HepG2 (cell line): ENCODE measurements around the gene RAD51AP1. TPM values are rescaled to one million over a fixed set of nuclear protein-coding genes. Genes with fewer than 3 reads are reported as not detected.

Source experiments
- ATAC-seq: fragments of 200-7000 bp; cut with Tn5 transposase; 3 replicates; pipeline ENCODE4 v1.9.1; 2020; ENCODE audit warnings: mild to moderate bottlenecking, moderate library complexity
- BruUV-seq: library from RNA; stranded (reverse); fragments of 400-500 nt; replicated peaks from 2 replicates; lab custom pipeline; 2021; lab: Mats Ljungman, UMichigan
- CTCF ChIA-PET: fragments of 300-600 bp; formaldehyde crosslinking; extraction: SDS; loops from one replicate; lab custom pipeline; 2021; ENCODE audit warnings: low total read pairs, inconsistent platforms, low intra/inter-chr PET ratio; lab: Yijun Ruan, JAX
- POLR2A ChIA-PET: fragments of 350-600 bp; sonication (Branson Sonifier 250); formaldehyde crosslinking; loops from one replicate; lab custom pipeline; 2020; ENCODE audit warnings: antibody characterized with exemption, inconsistent platforms; lab: Yijun Ruan, JAX
- DNase-seq: peaks from one replicate; pipeline ENCODE4 v3.0.0-alpha.2; 2015; ENCODE audit warnings: low spot score
- FAIRE-seq: peaks from 3 replicates; lab custom pipeline; 2011; peaks lifted over from hg19 to GRCh38; lab: Jason Lieb, UNC
- H2AFZ ChIP-seq: one replicate; pipeline ENCODE4 v1.6.1; 2011; ENCODE audit warnings: low read length, inconsistent platforms
- H3K27ac ChIP-seq: fragments of 300-600 bp; 3 replicates; pipeline ENCODE4 v1.8.0; 2011; ENCODE audit warnings: mixed run types, mild to moderate bottlenecking, mixed read lengths, low read length, inconsistent platforms; ENCODE audit not compliant: insufficient read depth; ENCODE audit errors: extremely low read length
- H3K27me3 ChIP-seq, 2 experiments: fragments of 200-600 bp in 1 of 2; 2 replicates in 1 of 2; 3 replicates in 1 of 2; pipeline versions ENCODE4 v1.6.0 to v1.8.0; 2011; ENCODE audit warnings: low read length in 2 of 2, mild to moderate bottlenecking in 2 of 2, moderate library complexity in 2 of 2, inconsistent platforms in 1 of 2; ENCODE audit not compliant: insufficient read depth in 2 of 2, control insufficient read depth in 1 of 2
- H3K36me3 ChIP-seq, 2 experiments: fragments of 200-600 bp in 1 of 2; replicated peaks in 1 of 2; 2 replicates in 1 of 2; 3 replicates in 1 of 2; pipeline versions ENCODE4 v1.5.1 to v1.8.0; 2011; ENCODE audit warnings: low read length in 2 of 2, inconsistent platforms in 1 of 2; ENCODE audit not compliant: insufficient read depth in 2 of 2, control insufficient read depth in 1 of 2
- H3K4me1 ChIP-seq: 2 replicates; pipeline ENCODE4 v1.5.1; 2012; ENCODE audit warnings: low read length, inconsistent platforms; ENCODE audit not compliant: insufficient read depth
- H3K4me2 ChIP-seq: 2 replicates; pipeline ENCODE4 v1.6.0; 2011; ENCODE audit warnings: low read depth, low read length, inconsistent platforms
- H3K4me3 ChIP-seq, 3 experiments: fragments of 200-600 bp in 1 of 3; sonication (generic), shearing (Covaris generic) in 1 of 3; replicated peaks in 1 of 3; 2 replicates each; pipeline ENCODE4 v1.5.1; 2011 to 2016; ENCODE audit warnings: low read length in 3 of 3, inconsistent platforms in 2 of 3, low read depth in 2 of 3, mild to moderate bottlenecking in 2 of 3, control low read depth in 1 of 3, mixed read lengths in 1 of 3; ENCODE audit not compliant: insufficient read depth in 1 of 3
- H3K79me2 ChIP-seq: one replicate; pipeline ENCODE4 v1.6.1; 2011; ENCODE audit warnings: low read length, inconsistent platforms; ENCODE audit not compliant: insufficient read depth
- H3K9ac ChIP-seq: 2 replicates; pipeline ENCODE4 v1.6.0; 2011; ENCODE audit warnings: mild to moderate bottlenecking, low read depth, low read length, inconsistent platforms; ENCODE audit not compliant: insufficient read depth
- H3K9me3 ChIP-seq: 2 replicates; pipeline ENCODE4 v1.5.1; 2012; ENCODE audit warnings: mild to moderate bottlenecking, low read length
- H4K20me1 ChIP-seq: 2 replicates; pipeline ENCODE4 v1.6.0; 2011; ENCODE audit warnings: inconsistent platforms, mild to moderate bottlenecking, low read length, moderate library complexity; ENCODE audit not compliant: insufficient read depth
- GLMP ChIP-seq: sonication (generic); formaldehyde crosslinking; IDR thresholded peaks from 2 replicates; pipeline ENCODE4 v1.9.0; 2021; ENCODE audit warnings: missing genetic modification reagents, mild to moderate bottlenecking, borderline replicate concordance
- MXD4 ChIP-seq: IDR thresholded peaks from 2 replicates; pipeline ENCODE4 v1.6.1; 2016; ENCODE audit warnings: mild to moderate bottlenecking, missing biosample characterization, missing genetic modification reagents
- MYNN ChIP-seq: sonication (generic); formaldehyde crosslinking; IDR thresholded peaks from 2 replicates; pipeline ENCODE4 v1.4.0; 2020; ENCODE audit warnings: mild to moderate bottlenecking, low read depth, missing genetic modification reagents
- ZNF30 ChIP-seq: sonication (generic); formaldehyde crosslinking; IDR thresholded peaks from 2 replicates; pipeline ENCODE4 v1.5.0; 2020; ENCODE audit warnings: mild to moderate bottlenecking, missing genetic modification reagents
- ZNF674 ChIP-seq: sonication (generic); formaldehyde crosslinking; IDR thresholded peaks from 2 replicates; pipeline ENCODE4 v1.5.0; 2020; ENCODE audit warnings: low read depth, mild to moderate bottlenecking, missing genetic modification reagents
- ZNF775 ChIP-seq: sonication (generic); formaldehyde crosslinking; IDR thresholded peaks from 2 replicates; pipeline ENCODE4 v1.4.0; 2020; ENCODE audit warnings: missing genetic modification reagents, mild to moderate bottlenecking, moderate library complexity, borderline replicate concordance
- WGBS: methylation state at CpG from one replicate; pipeline ENCODE4 v1.1.6; 2017; ENCODE audit warnings: low lambda C conversion rate; 5-methylcytosine and 5-hydroxymethylcytosine counted together
- in situ Hi-C: cut with HindIII; loops from 2 replicates; pipeline ENCODE4 v1.10.0; 2017; ENCODE audit warnings: low pct_unique_long_range_greater_than_20kb; ENCODE audit not compliant: extremely low pct_ligation_motif_present
- intact Hi-C: fragments of 100-400 bp; cut with micrococcal nuclease; formaldehyde crosslinking; loops from one replicate; pipeline ENCODE4 v1.10.0; 2022; ENCODE audit not compliant: unreplicated experiment
- polyA plus RNA-seq, 8 experiments: library from polyadenylated mRNA; depleted of rRNA in 3 of 8; stranded (reverse) in 7 of 8; unstranded in 1 of 8; fragments of >200 nt; fragmentation: Illumina TruSeq in 4 of 8; extraction: Trizol in 4 of 8; gene quantifications; 2 replicates each; pipeline versions ENCODE4 v1.2.1 to v1.2.3, GENCODE V29; 2011 to 2016; ENCODE audit warnings: low read depth in 4 of 8, missing spikeins in 1 of 8, mixed read lengths in 1 of 8; ENCODE audit not compliant: insufficient read depth in 1 of 8
- total RNA-seq, 5 experiments: library from RNA; depleted of rRNA; stranded (reverse); fragments of >200 nt; fragmentation: Illumina TruSeq; extraction: Trizol; gene quantifications; 2 replicates each; pipeline ENCODE4 v1.2.3, GENCODE V29; 2016; ENCODE audit warnings: low read depth in 1 of 5

Gene RAD51AP1
- total and polyA plus RNA-seq, 2 of the 13 experiments (the other 11 are each of a cell fraction or from before 2014, with no cell fraction given): 16.6 to 49.3 TPM

GRCh38 chr12:4603421-4603820 is 64.7 kb downstream of the RAD51AP1 start (continued):
- no peak for TF ChIP-seq ZNF775 (CRISPR knock-in tag)

GRCh38 chr12:4603946-4604345 is 65.3 kb downstream of the RAD51AP1 start:
- 0% methylated on average over 1 of the region's 1 CpG for WGBS
- Histone ChIP-seq H3K4me1 (peaks cover 14% of the 10 kb centered on the region), H3K27me3 (peaks cover 0 to 9% of the 10 kb centered on the region in 2 experiments; a peak in 1 of 5 replicates), H2AFZ (no peak overlapping the region), H3K79me2 (peaks cover 2% of the 10 kb centered on the region), H3K27ac (no peak overlapping the region), H3K9ac (no peak overlapping the region), H3K4me2 (no peak overlapping the region), H4K20me1 (no peaks in the 10 kb centered on the region), H3K4me3 (no peak overlapping the region), H3K9me3 (no peaks in the 10 kb centered on the region), H3K36me3 (no peaks in the 10 kb centered on the region; a peak in 1 of 5 replicates)
- CTCF ChIA-PET: interaction anchor here (0.9 kb wide), 1 partner anchor 155 kb away, joined by 4 read pairs; no protein-coding TSS in a partner anchor
- no TSS peak for BruUV-seq
- POLR2A ChIA-PET: interaction anchor here (1.3 kb wide), 1 partner anchor 45 kb away, joined by 4 read pairs; the partner anchor contains the start of genes AKAP3 and NDUFA9
- FAIRE-seq (no peak), DNase-seq (no peak), ATAC-seq (no peak)
- intact Hi-C loops: loop anchor here (2.0 to 10.0 kb wide), 2 partner anchors 45 to 151 kb away; partner anchors contain the start of genes AKAP3 and NDUFA9
- in situ Hi-C loops: no loop called here
- TF ChIP-seq ZNF30 (CRISPR knock-in tag) (no peak), GLMP (CRISPR knock-in tag) (no peak), MXD4 (CRISPR knock-in tag) (no peak), MYNN (CRISPR knock-in tag) (no peak), ZNF674 (CRISPR knock-in tag) (no peak)
